CD14-positive monocyte (primary cell): ENCODE results near the gene VSTM4. TPM values are rescaled to one million over a fixed set of nuclear protein-coding genes. Genes with fewer than 3 reads are reported as not detected.

Experiments used
- DNase-seq, 3 donors: peaks; one replicate each; pipeline ENCODE4 v3.0.0-alpha.2; 2011 to 2022
- H2AFZ ChIP-seq: 2 replicates; pipeline ENCODE4 v1.6.0; 2012; ENCODE audit warnings: mild to moderate bottlenecking, low read depth, low read length, inconsistent platforms; ENCODE audit not compliant: insufficient read depth, poor library complexity, severe bottlenecking
- H3K27ac ChIP-seq, 2 donors: 1 replicate in 1 of 2; 2 replicates in 1 of 2; pipeline ENCODE4 v1.5.1; 2012 to 2013; ENCODE audit warnings: low read length in 2 of 2, control low read depth in 1 of 2, inconsistent platforms in 1 of 2, low read depth in 1 of 2, mild to moderate bottlenecking in 1 of 2
- H3K27me3 ChIP-seq, 2 donors: one replicate each; pipeline versions ENCODE4 v1.6.0 to v1.6.1; 2011 to 2013; ENCODE audit warnings: low read length in 2 of 2; ENCODE audit not compliant: control insufficient read depth in 2 of 2, insufficient read depth in 2 of 2
- H3K36me3 ChIP-seq, 2 donors: replicated peaks in 1 of 2; 1 replicate in 1 of 2; 2 replicates in 1 of 2; pipeline versions ENCODE4 v1.5.1 to v1.6.1; 2012 to 2013; ENCODE audit warnings: low read length in 2 of 2, control low read depth in 1 of 2, inconsistent platforms in 1 of 2, mild to moderate bottlenecking in 1 of 2; ENCODE audit not compliant: insufficient read depth in 2 of 2, control insufficient read depth in 1 of 2
- H3K4me1 ChIP-seq, 2 donors: 1 replicate in 1 of 2; 2 replicates in 1 of 2; pipeline versions ENCODE4 v1.5.1 to v1.6.1; 2012 to 2013; ENCODE audit warnings: low read length in 2 of 2, control low read depth in 1 of 2, inconsistent platforms in 1 of 2, mild to moderate bottlenecking in 1 of 2, moderate library complexity in 1 of 2; ENCODE audit not compliant: insufficient read depth in 2 of 2, control insufficient read depth in 1 of 2
- H3K4me2 ChIP-seq: replicated peaks from 2 replicates; pipeline ENCODE3; 2012; ENCODE audit warnings: low read length, moderate library complexity, mild to moderate bottlenecking; ENCODE audit not compliant: poor library complexity, severe bottlenecking; ENCODE audit errors: extremely low read depth
- H3K4me3 ChIP-seq, 3 experiments: fragments of 200-600 bp in 1 of 3; sonication (generic) in 1 of 3; replicated peaks in 1 of 3; 1 replicate in 2 of 3; 2 replicates in 1 of 3; pipeline ENCODE4 v1.5.1; 2011 to 2013; ENCODE audit warnings: low read length in 3 of 3, mild to moderate bottlenecking in 3 of 3, control low read depth in 2 of 3, low read depth in 2 of 3, inconsistent platforms in 1 of 3, moderate library complexity in 1 of 3
- H3K79me2 ChIP-seq: 2 replicates; pipeline ENCODE4 v1.6.0; 2012; ENCODE audit warnings: mild to moderate bottlenecking, control low read depth, inconsistent platforms, low read length, moderate library complexity; ENCODE audit not compliant: insufficient read depth
- H3K9ac ChIP-seq: 2 replicates; pipeline ENCODE4 v1.6.0; 2017; ENCODE audit warnings: low read length, mild to moderate bottlenecking; ENCODE audit not compliant: insufficient read depth, poor library complexity, severe bottlenecking
- H3K9me3 ChIP-seq, 2 donors: replicated peaks in 1 of 2; 1 replicate in 1 of 2; 2 replicates in 1 of 2; pipeline versions ENCODE4 v1.5.1 to v1.6.1; 2012 to 2013; ENCODE audit warnings: low read length in 2 of 2, control low read depth in 1 of 2; ENCODE audit not compliant: control insufficient read depth in 1 of 2, insufficient read depth in 1 of 2
- H4K20me1 ChIP-seq: 2 replicates; pipeline ENCODE4 v1.6.0; 2012; ENCODE audit warnings: mild to moderate bottlenecking, low read length, control low read depth, moderate library complexity; ENCODE audit not compliant: insufficient read depth
- H3K27ac Mint-ChIP-seq, 7 donors: one replicate each; pipeline ENCODE4 v1.8.0; 2020; ENCODE audit warnings: mild to moderate bottlenecking in 7 of 7, mixed read lengths in 7 of 7, moderate library complexity in 6 of 7, inconsistent platforms in 2 of 7
- H3K27me3 Mint-ChIP-seq, 3 donors: one replicate each; pipeline ENCODE4 v1.8.0; 2021 to 2022; ENCODE audit warnings: low read depth in 3 of 3, mild to moderate bottlenecking in 3 of 3, mixed read lengths in 3 of 3, moderate library complexity in 3 of 3, inconsistent platforms in 1 of 3
- H3K36me3 Mint-ChIP-seq, 2 donors: one replicate each; pipeline ENCODE4 v1.8.0; 2020; ENCODE audit warnings: mixed read lengths in 2 of 2, inconsistent platforms in 1 of 2, mild to moderate bottlenecking in 1 of 2
- H3K4me1 Mint-ChIP-seq: one replicate; pipeline ENCODE4 v1.8.0; 2020; ENCODE audit warnings: mild to moderate bottlenecking, mixed read lengths
- H3K4me3 Mint-ChIP-seq, 2 donors: one replicate each; pipeline ENCODE4 v1.8.0; 2020; ENCODE audit warnings: mild to moderate bottlenecking in 2 of 2, mixed read lengths in 2 of 2, moderate library complexity in 1 of 2
- H3K9me3 Mint-ChIP-seq, 7 donors: one replicate each; pipeline ENCODE4 v1.8.0; 2020 to 2022; ENCODE audit warnings: mixed read lengths in 7 of 7, mild to moderate bottlenecking in 6 of 7, moderate library complexity in 6 of 7, inconsistent platforms in 2 of 7
- WGBS: methylation state at CpG from one replicate; pipeline ENCODE4 v1.1.5; 2013; ENCODE audit warnings: missing lambda C conversion rate; ENCODE audit not compliant: insufficient coverage; 5-methylcytosine and 5-hydroxymethylcytosine counted together
- intact Hi-C, 2 donors: fragments of 100-400 bp; cut with micrococcal nuclease; formaldehyde crosslinking; loops; one replicate each; pipeline versions ENCODE4 v1.15.0 to v1.15.1; 2023
- polyA plus RNA-seq, 3 donors: library from polyadenylated mRNA; depleted of rRNA in 1 of 3; unstranded in 2 of 3; stranded (reverse) in 1 of 3; fragments of 300-500 nt in 2 of 3; fragments of >200 nt in 1 of 3; fragmentation: Illumina TruSeq in 2 of 3; gene quantifications; 1 replicate in 2 of 3; 2 replicates in 1 of 3; pipeline ENCODE4 v1.2.3, GENCODE V29; 2012 to 2021
- TF ChIP-seq, protein P1 (sequence below): fragments of 200-600 bp; IDR thresholded peaks from one replicate; pipeline ENCODE4 v1.8.0; 2022; ENCODE audit warnings: antibody characterized with exemption, mild to moderate bottlenecking

The VSTM4 gene
- polyA plus RNA-seq, 3 donors: not detected

DNA sequence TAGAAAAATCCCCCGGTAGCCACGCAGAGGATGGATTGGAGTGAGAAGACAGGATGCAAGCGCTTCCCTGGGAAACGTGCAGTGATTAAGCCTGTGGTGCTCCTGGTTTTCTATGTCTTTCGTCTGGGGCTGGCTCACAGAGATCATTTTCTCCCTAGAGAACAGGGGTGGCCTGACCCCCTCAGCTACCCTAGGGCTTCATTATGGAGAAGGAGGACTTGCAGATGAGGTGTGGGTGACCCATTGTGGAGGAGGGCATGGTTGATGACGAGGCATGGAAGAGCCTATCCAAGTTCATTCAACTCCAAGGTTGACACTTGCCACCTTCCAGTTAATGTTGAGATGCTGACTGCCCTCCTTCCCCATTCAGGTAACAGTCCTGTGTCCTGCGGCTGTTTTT, 75.9 kb downstream of the VSTM4 start:
- Mint-ChIP-seq H3K36me3 (no peaks in the 10 kb centered on the region), H3K27me3 (peaks cover 0 to 1% (median 0%) of the 10 kb centered on the region in 3 donors), H3K4me3 (no peak overlapping the region), H3K9me3 (peaks cover 0 to 3% (median 0%) of the 10 kb centered on the region in 7 donors), H3K4me1 (no peaks in the 10 kb centered on the region), H3K27ac (peak overlapping the region in 2 of 7 donors; percentile 7 to 56)
- no peak overlapping the region for H3K4me3 ChIP-seq
- intact Hi-C loops: no loop called here
- H3K79me2 ChIP-seq: no peaks in the 10 kb centered on the region
- no peak for DNase-seq
- no peaks in the 10 kb centered on the region for H3K36me3 ChIP-seq
- H3K4me2 ChIP-seq: no peak overlapping the region
- TF ChIP-seq, protein P1, sequence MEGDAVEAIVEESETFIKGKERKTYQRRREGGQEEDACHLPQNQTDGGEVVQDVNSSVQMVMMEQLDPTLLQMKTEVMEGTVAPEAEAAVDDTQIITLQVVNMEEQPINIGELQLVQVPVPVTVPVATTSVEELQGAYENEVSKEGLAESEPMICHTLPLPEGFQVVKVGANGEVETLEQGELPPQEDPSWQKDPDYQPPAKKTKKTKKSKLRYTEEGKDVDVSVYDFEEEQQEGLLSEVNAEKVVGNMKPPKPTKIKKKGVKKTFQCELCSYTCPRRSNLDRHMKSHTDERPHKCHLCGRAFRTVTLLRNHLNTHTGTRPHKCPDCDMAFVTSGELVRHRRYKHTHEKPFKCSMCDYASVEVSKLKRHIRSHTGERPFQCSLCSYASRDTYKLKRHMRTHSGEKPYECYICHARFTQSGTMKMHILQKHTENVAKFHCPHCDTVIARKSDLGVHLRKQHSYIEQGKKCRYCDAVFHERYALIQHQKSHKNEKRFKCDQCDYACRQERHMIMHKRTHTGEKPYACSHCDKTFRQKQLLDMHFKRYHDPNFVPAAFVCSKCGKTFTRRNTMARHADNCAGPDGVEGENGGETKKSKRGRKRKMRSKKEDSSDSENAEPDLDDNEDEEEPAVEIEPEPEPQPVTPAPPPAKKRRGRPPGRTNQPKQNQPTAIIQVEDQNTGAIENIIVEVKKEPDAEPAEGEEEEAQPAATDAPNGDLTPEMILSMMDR: no peak
- H3K27me3 ChIP-seq: no peaks in the 10 kb centered on the region
- H4K20me1 ChIP-seq: no peaks in the 10 kb centered on the region
- no peak overlapping the region for H3K27ac ChIP-seq
- no peak overlapping the region for H3K9ac ChIP-seq
- H2AFZ ChIP-seq: no peak overlapping the region
- H3K4me1 ChIP-seq: no peaks in the 10 kb centered on the region
- 91% methylated on average over 5 of the region's 7 CpGs for whole genome bisulfite sequencing
- no peaks in the 10 kb centered on the region for H3K9me3 ChIP-seq

DNA sequence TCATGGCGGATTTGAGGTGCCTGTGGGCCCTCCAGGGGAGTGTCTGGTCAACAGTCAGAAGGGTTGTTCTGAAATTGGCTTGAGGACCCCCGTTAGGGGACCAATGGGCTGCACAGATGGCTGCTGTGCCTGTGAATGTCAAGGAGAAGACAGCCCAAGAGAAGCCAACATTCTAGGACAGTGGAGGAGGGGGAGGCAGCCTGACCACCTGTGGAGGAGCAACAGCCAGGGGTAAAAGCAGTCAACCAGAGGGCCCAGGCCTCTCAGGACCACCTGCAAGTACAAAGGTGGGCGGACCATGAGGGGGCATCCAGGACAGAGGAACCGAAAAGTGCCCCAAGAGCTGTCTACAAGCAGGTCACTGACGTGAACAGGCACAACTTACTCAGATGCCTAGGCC, 76.6 kb downstream of the VSTM4 start:
- Histone ChIP-seq H2AFZ (no peak overlapping the region), H3K9ac (no peak overlapping the region), H3K9me3 (no peaks in the 10 kb centered on the region), H3K27me3 (no peaks in the 10 kb centered on the region), H3K27ac (no peak overlapping the region), H3K79me2 (no peaks in the 10 kb centered on the region), H3K4me1 (no peaks in the 10 kb centered on the region), H4K20me1 (no peaks in the 10 kb centered on the region), H3K4me2 (no peak overlapping the region), H3K36me3 (no peaks in the 10 kb centered on the region), H3K4me3 (no peak overlapping the region)
- Mint-ChIP-seq H3K4me3 (no peak overlapping the region), H3K27ac (no peak overlapping the region), H3K4me1 (no peaks in the 10 kb centered on the region), H3K36me3 (no peaks in the 10 kb centered on the region), H3K9me3 (peaks cover 0 to 2% (median 0%) of the 10 kb centered on the region in 7 donors), H3K27me3 (peaks cover 0 to 1% (median 0%) of the 10 kb centered on the region in 3 donors)
- WGBS: 83% methylated on average over 5 of the region's 5 CpGs
- intact Hi-C loops: no loop called here
- TF ChIP-seq, protein P1: no peak
- DNase-seq: no peak
